NCI-H748 (cell line): ENCODE data around the gene CSE1L.
"Not testable (repeated sequence)": the region's sequence is repeated elsewhere in the genome, so short reads cannot be mapped to it uniquely, and the experiment has no call there.

Experiments
- DNase-seq: peaks from one replicate; lab custom pipeline; 2025; ENCODE audit not compliant: unreplicated experiment; lab: John Stamatoyannopoulos, UW

Gene CSE1L

DNA sequence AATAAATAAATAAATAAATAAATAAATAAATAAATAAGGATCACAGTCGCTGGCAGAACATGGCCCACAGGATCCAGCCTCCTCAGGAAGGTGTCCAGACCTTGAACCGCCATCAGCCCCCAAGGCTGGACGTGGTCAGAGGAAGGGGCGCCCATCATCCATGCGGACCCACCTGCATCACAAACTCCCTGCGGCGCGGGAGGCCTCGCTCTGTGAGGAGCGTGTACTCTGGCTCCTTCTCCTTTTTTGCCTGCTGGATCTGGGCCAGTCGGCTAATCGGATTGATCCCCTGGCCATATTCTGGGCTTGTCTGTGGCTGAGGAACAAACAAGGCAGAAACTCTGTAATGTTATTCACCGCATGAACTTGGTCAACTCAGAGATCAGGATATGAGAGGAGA, 76.8 kb downstream of the CSE1L start:
- DNase-seq = no peak

DNA sequence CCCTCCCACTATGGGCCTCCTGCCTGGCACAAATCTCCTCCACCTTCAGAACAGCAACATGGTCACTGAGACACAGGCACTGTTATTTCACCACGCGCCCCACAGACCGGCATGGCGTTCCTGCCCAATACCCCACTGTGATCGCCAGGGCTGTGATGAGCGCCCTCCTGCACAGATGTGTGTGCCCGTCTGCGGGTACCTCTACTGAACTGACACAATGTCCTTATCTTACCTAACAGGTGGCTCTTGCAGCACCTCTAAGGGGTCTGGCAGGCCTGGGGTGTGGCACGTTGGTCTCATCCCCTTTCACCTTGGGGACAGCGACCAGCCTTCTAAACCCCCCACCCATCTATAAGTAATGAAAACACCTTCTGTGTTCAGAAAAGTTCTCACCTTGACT, 77.9 kb downstream of the CSE1L start:
- DNase-seq = no peak

DNA sequence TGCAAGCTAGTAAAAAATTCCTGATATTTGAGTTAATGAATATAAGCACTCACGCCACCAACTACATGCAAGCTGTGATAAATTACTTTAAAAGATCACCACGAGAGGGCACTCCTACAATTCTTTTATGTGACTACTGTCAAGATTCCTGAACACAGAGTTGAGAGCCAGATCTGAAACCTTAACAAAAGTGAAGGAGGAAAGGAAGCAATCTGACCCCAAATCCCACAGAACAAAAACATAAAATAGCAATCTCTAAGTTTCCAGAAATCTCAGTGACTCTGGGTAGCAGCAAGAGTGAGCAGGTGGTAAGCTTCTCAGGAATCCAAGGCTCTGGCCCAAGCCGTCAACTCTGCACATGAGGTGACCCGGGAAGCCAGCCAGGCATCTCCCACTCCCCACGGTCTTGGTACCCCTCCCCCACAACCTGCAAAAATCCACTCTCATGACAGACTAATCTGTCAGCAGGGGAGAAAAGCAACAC, 86.9 kb downstream of the CSE1L start:
- DNase-seq = peak; percentile 44

DNA sequence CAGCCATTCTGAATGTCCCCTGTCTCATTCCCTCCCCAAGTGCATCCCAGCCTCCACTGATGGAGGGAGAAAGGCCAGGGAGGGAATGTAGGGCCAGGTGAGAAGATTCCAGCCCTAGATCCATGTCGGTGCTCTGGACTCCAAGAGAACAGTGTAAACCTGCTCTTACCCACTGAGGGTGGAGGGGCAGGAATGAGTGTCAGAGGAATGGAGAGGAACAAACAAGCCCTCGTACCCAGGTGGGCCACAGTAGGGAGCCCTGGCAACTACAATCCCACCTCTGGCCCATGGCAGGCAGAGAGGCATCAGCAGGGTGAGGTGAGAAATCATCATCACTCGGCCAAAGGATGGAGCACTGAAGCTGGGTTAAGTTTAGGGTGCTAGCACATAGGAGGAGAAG, 87.5 kb downstream of the CSE1L start:
- no peak for DNase-seq

DNA sequence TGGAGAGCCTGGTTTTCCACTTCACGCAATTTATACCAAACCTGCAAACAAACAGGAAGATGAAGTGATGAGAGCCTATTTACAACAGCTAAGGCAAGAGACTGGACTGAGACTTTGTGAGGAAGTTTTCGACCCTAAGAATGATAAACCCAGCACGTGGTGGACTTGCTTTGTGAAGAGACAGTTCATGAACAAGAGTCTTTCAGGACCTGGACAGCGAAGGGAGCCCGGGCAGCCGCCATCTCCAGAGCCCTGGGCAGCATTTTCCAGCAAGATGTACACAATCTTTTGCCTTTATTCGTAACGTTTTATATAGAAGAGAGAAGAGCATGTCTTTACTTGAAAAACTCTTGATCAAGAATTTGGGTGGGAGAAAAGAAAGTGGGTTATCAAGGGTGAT, 88.7 kb downstream of the CSE1L start:
- DNase-seq = not testable (repeated sequence)

DNA sequence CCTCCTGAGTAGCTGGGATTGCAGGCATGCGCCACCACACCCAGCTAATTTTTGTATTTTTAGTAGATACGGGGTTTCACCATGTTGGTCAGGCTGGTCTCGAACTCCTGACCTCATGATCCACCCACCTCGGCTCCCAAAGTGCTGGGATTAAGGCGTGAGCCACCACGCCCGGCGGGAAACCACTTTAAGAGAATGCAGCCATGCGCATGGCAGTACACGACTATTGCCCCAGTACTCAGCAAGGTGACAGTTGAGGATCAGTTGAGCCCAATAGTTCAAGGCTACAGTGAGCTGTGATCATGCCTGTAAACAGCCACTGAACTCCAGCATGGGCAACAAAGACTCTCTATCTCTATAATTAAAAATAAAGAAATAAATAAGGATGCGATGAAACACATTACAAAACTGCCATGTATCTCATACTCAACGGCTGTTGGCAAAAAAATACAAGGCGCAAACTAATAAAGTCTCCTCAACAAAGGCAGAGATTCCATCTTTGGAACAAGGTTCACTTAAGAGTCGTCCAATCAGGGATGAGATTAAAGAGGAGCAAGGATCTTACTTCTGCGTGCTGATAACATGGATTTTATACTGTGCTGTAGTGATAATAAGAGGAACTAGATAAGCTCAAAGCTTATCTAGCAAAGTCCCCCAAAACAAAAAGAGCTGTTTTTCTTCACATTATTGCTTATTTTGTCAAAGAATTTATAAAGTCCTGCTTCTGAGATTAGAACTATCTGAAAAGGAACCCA, 90.9 kb downstream of the CSE1L start:
- DNase-seq = no peak

DNA sequence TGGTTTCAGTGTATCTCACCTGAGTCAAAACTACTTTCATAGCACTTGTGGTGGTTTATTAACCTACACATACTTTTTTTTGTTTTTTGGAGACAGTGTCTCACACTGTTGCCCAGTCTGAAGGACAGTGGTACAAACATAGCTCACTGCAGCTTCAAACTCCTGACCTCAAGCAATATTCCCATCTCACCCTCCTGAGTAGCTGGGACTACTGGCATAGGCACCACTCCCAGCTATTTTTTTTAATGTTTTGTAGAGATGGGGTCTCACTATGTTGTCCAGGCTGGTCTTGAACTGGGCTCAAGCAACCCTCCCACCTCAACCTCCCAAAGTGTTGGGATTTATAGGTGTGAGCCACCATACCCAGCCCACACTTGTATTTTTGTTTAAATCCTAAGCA, 92.3 kb downstream of the CSE1L start:
- DNase-seq = no peak

DNA sequence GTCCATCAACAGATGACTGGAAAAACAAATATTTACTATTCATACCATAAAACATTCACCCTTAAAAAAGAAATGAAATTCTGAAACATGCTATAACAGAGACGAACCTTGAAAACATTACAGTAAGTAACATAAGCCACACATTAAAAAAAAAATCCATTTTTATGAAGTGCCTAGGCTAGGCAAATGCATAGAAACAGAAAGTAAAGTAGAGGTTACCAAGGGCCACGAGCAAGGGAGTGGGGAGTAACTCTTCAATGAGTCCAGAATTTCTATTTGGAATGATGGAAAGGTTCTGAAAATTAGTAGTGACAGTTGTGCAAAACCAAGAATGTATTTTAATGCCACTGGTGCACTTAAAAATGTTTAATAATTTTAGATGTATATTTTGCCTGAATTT, 94.3 kb downstream of the CSE1L start:
- no peak for DNase-seq

DNA sequence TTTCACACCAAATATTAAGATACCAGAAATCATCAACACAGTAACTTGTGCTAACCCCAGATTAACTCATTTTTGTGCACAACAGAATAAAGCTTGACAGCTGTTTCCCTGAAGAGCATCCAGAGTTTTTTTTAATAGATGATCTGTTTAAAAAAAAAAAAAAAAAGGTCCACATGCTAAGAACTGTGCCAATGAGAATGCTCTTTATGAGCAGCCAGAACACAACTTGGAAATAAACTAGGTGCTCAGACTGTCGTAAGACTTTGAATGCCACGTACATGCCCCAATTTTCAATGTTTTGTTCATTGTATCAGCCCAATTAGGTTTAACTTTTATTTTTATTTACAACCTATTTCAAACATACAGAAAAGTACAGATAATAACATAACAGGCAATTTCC, 94.7 kb downstream of the CSE1L start:
- DNase-seq = no peak
